Measurements from ENCODE around the gene NELFB.

Gene NELFB

GRCh38 chr9:137313326-137313936, 58.3 kb downstream of the NELFB start:
- Histone ChIP-seq H3K9me2 (ENCODE audit: low read depth, low read length) (no peaks in the 10 kb centered on the region), H3K9ac (ENCODE audit: low read length) (no peak overlapping the region), H3K27me3 (ENCODE audit: insufficient read depth, low read length) (0 out of 2 replicates have a peak, but pooled peaks cover 5% of the 10 kb centered on the region), H3K36me3 (ENCODE audit: insufficient read depth, low read length) (no peaks in the 10 kb centered on the region), H3K4me3 (ENCODE audit: low read depth, low read length, poor library complexity, severe bottlenecking) (no peak overlapping the region), H4K20me1 (ENCODE audit: insufficient read depth, low read length) (no peaks in the 10 kb centered on the region), H3K4me2 (ENCODE audit: low read length) (no peak overlapping the region), H2AFZ (ENCODE audit: low read length) (no peak overlapping the region), H3K9me3 (ENCODE audit: low read length) (no peaks in the 10 kb centered on the region), H3K4me1 (ENCODE audit: insufficient read depth, low read length, severe bottlenecking) (no peaks in the 10 kb centered on the region), H3K27ac (ENCODE audit: low read depth, low read length, poor library complexity, severe bottlenecking) (no peak overlapping the region), H3F3A (ENCODE audit: insufficient read depth, low read length) (no peaks in the 10 kb centered on the region), H3K79me2 (ENCODE audit: insufficient read depth, low read length) (no peaks in the 10 kb centered on the region)
- TF ChIP-seq EZH2 (IDR thresholded peaks at IDR 0.05; ENCODE audit: borderline replicate concordance, low read length), result no peak
- TF ChIP-seq, protein P1, sequence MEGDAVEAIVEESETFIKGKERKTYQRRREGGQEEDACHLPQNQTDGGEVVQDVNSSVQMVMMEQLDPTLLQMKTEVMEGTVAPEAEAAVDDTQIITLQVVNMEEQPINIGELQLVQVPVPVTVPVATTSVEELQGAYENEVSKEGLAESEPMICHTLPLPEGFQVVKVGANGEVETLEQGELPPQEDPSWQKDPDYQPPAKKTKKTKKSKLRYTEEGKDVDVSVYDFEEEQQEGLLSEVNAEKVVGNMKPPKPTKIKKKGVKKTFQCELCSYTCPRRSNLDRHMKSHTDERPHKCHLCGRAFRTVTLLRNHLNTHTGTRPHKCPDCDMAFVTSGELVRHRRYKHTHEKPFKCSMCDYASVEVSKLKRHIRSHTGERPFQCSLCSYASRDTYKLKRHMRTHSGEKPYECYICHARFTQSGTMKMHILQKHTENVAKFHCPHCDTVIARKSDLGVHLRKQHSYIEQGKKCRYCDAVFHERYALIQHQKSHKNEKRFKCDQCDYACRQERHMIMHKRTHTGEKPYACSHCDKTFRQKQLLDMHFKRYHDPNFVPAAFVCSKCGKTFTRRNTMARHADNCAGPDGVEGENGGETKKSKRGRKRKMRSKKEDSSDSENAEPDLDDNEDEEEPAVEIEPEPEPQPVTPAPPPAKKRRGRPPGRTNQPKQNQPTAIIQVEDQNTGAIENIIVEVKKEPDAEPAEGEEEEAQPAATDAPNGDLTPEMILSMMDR (IDR thresholded peaks at IDR 0.05; ENCODE audit: low read length), result no peak

DNA sequence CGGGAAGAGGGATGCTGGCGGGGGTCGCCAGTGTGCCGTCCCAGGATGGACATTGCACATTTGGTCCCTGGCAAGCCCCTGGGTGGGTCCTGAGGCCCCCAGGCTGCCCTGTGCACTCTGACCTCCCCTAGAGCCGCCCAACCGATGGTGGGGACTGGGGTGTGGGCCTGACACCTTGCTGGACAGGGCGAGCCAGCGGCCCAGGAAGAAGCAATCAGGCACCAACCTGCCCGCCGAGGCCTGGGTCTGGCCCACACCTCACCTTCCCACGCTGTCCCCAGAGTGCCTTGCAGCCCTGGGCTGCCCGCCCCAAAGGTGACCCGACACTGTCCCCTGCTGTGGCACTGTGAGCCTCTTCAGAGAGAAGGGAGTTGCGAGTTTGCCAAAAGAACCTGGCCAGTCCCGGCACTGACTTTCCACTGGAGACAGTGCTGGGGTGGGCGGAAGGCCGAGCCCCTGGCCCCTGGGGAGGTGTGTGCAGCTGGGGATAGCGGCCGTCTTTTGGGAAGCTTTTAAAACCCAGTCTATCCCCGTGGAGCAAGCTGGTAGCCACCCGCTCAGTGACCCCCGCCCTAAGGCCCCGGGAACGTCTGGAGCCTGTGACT, 58.9 kb downstream of the NELFB start:
- 0 out of 2 replicates have a peak, but pooled peaks cover 5% of the 10 kb centered on the region for H3K27me3 ChIP-seq (ENCODE audit: insufficient read depth, low read length)
- TF ChIP-seq, protein P1 (IDR thresholded peaks at IDR 0.05; ENCODE audit: low read length), result no peak
- TF ChIP-seq EZH2 (IDR thresholded peaks at IDR 0.05; ENCODE audit: borderline replicate concordance, low read length), result no peak
- no peak overlapping the region for H2AFZ ChIP-seq (ENCODE audit: low read length)
- no peaks in the 10 kb centered on the region for H3K79me2 ChIP-seq (ENCODE audit: insufficient read depth, low read length)
- H3K9ac ChIP-seq (ENCODE audit: low read length), result no peak overlapping the region
- H3K27ac ChIP-seq (ENCODE audit: low read depth, low read length, poor library complexity, severe bottlenecking), result no peak overlapping the region
- no peak overlapping the region for H3K4me3 ChIP-seq (ENCODE audit: low read depth, low read length, poor library complexity, severe bottlenecking)
- H4K20me1 ChIP-seq (ENCODE audit: insufficient read depth, low read length), result no peaks in the 10 kb centered on the region
- H3K36me3 ChIP-seq (ENCODE audit: insufficient read depth, low read length), result no peaks in the 10 kb centered on the region
- H3K9me2 ChIP-seq (ENCODE audit: low read depth, low read length), result no peaks in the 10 kb centered on the region
- H3K9me3 ChIP-seq (ENCODE audit: low read length), result no peaks in the 10 kb centered on the region
- no peaks in the 10 kb centered on the region for H3F3A ChIP-seq (ENCODE audit: insufficient read depth, low read length)
- H3K4me1 ChIP-seq (ENCODE audit: insufficient read depth, low read length, severe bottlenecking), result no peaks in the 10 kb centered on the region
- no peak overlapping the region for H3K4me2 ChIP-seq (ENCODE audit: low read length)

DNA sequence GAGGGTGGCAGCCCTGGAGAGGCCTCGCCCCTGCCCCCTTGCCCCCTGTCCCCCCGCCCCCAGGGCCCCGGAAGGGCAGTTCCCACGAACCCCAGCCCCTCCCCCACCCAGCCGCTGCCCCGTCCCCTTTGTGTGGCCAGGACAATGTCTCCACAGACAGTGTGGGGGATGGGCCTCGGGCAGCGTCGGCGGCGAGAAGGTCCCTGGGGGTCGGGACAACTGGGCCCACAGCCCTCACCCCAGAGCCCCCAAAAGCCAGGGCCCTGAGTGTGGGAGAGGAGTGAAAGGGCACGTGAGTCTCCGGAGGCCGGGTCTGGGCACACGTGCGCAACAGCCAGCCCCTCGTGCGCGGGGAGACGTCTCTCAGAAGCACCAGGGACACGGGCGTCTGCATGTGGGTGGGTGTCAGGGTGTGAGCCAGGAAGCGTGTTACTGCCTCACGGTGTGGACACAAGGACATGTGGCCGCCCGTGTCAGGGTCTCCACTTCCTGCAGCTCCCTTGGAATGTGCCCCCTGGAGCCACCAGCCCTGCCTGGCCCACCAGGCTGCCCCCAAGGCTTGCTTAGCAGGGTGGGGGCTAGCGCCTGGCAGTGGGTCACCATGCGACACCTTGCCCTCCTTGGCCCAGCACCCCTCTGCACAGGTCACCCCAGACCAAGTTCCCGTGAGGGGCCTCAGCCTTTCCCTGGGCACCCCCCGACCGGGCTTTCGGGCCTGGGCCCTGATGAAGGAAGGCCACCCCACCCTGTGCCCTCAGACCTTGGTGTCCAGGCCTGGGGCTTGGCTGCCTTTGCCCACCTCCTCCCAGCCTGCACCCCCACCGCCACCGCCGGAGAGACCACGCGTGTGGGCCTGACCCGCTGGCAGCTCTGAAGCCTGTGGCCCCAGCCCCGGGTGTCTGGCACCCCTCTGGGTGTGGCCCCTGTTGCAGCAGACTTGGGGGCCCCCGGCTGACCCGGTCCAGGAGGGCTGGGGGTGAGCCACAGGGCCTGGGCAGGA, 59.7 kb downstream of the NELFB start:
- no peak overlapping the region for H3K9ac ChIP-seq (ENCODE audit: low read length)
- no peaks in the 10 kb centered on the region for H3K9me2 ChIP-seq (ENCODE audit: low read depth, low read length)
- H3K4me1 ChIP-seq (ENCODE audit: insufficient read depth, low read length, severe bottlenecking), result no peaks in the 10 kb centered on the region
- H4K20me1 ChIP-seq (ENCODE audit: insufficient read depth, low read length), result no peaks in the 10 kb centered on the region
- no peak overlapping the region for H3K4me3 ChIP-seq (ENCODE audit: low read depth, low read length, poor library complexity, severe bottlenecking)
- no peak overlapping the region for H3K27ac ChIP-seq (ENCODE audit: low read depth, low read length, poor library complexity, severe bottlenecking)
- H3K9me3 ChIP-seq (ENCODE audit: low read length), result no peaks in the 10 kb centered on the region
- H3K4me2 ChIP-seq (ENCODE audit: low read length), result no peak overlapping the region
- H2AFZ ChIP-seq (ENCODE audit: low read length), result no peak overlapping the region
- no peaks in the 10 kb centered on the region for H3K79me2 ChIP-seq (ENCODE audit: insufficient read depth, low read length)
- no peaks in the 10 kb centered on the region for H3K36me3 ChIP-seq (ENCODE audit: insufficient read depth, low read length)
- TF ChIP-seq, protein P1 (IDR thresholded peaks at IDR 0.05; ENCODE audit: low read length), result no peak
- no peak for TF ChIP-seq EZH2 (IDR thresholded peaks at IDR 0.05; ENCODE audit: borderline replicate concordance, low read length)
- no peaks in the 10 kb centered on the region for H3F3A ChIP-seq (ENCODE audit: insufficient read depth, low read length)
- 0 out of 2 replicates have a peak, but pooled peaks cover 5% of the 10 kb centered on the region for H3K27me3 ChIP-seq (ENCODE audit: insufficient read depth, low read length)

Data from OCI-LY1 (cell line).